ENCODE results near the gene MMAA.

Gene MMAA

GRCh38 chr4:145680902-145681301 lies 61.7 kb downstream of the MMAA start:
- TF ChIP-seq TAF1 (IDR thresholded peaks at IDR 0.05; ENCODE audit: borderline replicate concordance, insufficient read depth, low read length) = no peak
- TF ChIP-seq REST (IDR thresholded peaks at IDR 0.05; ENCODE audit: insufficient read depth in 1 of 2, low read depth in 2 of 2, low read length in 2 of 2) = no peak
- TF ChIP-seq POLR2AphosphoS5 (IDR thresholded peaks at IDR 0.05; ENCODE audit: low read depth, low read length) = no peak
- TF ChIP-seq SIN3A (IDR thresholded peaks at IDR 0.05; ENCODE audit: borderline replicate concordance, insufficient read depth, low read length) = no peak
- no peak for TF ChIP-seq FOXP2 (optimal IDR thresholded peaks at IDR 0.05; ENCODE audit: borderline replicate concordance, extremely low read depth, extremely low read length, insufficient read depth)

GRCh38 chr4:145681518-145681917 lies 62.3 kb downstream of the MMAA start:
- TF ChIP-seq TAF1 (IDR thresholded peaks at IDR 0.05; ENCODE audit: borderline replicate concordance, insufficient read depth, low read length) = no peak
- no peak for TF ChIP-seq FOXP2 (optimal IDR thresholded peaks at IDR 0.05; ENCODE audit: borderline replicate concordance, extremely low read depth, extremely low read length, insufficient read depth)
- TF ChIP-seq SIN3A (IDR thresholded peaks at IDR 0.05; ENCODE audit: borderline replicate concordance, insufficient read depth, low read length) = no peak
- no peak for TF ChIP-seq REST (IDR thresholded peaks at IDR 0.05; ENCODE audit: insufficient read depth in 1 of 2, low read depth in 2 of 2, low read length in 2 of 2)
- no peak for TF ChIP-seq POLR2AphosphoS5 (IDR thresholded peaks at IDR 0.05; ENCODE audit: low read depth, low read length)

GRCh38 chr4:145681956-145682355 lies 62.8 kb downstream of the MMAA start:
- TF ChIP-seq POLR2AphosphoS5 (IDR thresholded peaks at IDR 0.05; ENCODE audit: low read depth, low read length) = no peak
- no peak for TF ChIP-seq TAF1 (IDR thresholded peaks at IDR 0.05; ENCODE audit: borderline replicate concordance, insufficient read depth, low read length)
- TF ChIP-seq REST (IDR thresholded peaks at IDR 0.05; ENCODE audit: insufficient read depth in 1 of 2, low read depth in 2 of 2, low read length in 2 of 2) = no peak
- no peak for TF ChIP-seq FOXP2 (optimal IDR thresholded peaks at IDR 0.05; ENCODE audit: borderline replicate concordance, extremely low read depth, extremely low read length, insufficient read depth)
- TF ChIP-seq SIN3A (IDR thresholded peaks at IDR 0.05; ENCODE audit: borderline replicate concordance, insufficient read depth, low read length) = no peak

- TF ChIP-seq FOXP2 (optimal IDR thresholded peaks at IDR 0.05; ENCODE audit: borderline replicate concordance, extremely low read depth, extremely low read length, insufficient read depth) = no peak
- no peak for TF ChIP-seq POLR2AphosphoS5 (IDR thresholded peaks at IDR 0.05; ENCODE audit: low read depth, low read length)
- TF ChIP-seq SIN3A (IDR thresholded peaks at IDR 0.05; ENCODE audit: borderline replicate concordance, insufficient read depth, low read length) = no peak
- TF ChIP-seq REST (IDR thresholded peaks at IDR 0.05; ENCODE audit: insufficient read depth in 1 of 2, low read depth in 2 of 2, low read length in 2 of 2) = no peak
- no peak for TF ChIP-seq TAF1 (IDR thresholded peaks at IDR 0.05; ENCODE audit: borderline replicate concordance, insufficient read depth, low read length)
Observed at GRCh38 chr4:145686991-145687390, 67.8 kb downstream of the MMAA start.

- TF ChIP-seq REST (IDR thresholded peaks at IDR 0.05; ENCODE audit: insufficient read depth in 1 of 2, low read depth in 2 of 2, low read length in 2 of 2) (no peak), TAF1 (IDR thresholded peaks at IDR 0.05; ENCODE audit: borderline replicate concordance, insufficient read depth, low read length) (no peak), FOXP2 (optimal IDR thresholded peaks at IDR 0.05; ENCODE audit: borderline replicate concordance, extremely low read depth, extremely low read length, insufficient read depth) (no peak), SIN3A (IDR thresholded peaks at IDR 0.05; ENCODE audit: borderline replicate concordance, insufficient read depth, low read length) (no peak), POLR2AphosphoS5 (IDR thresholded peaks at IDR 0.05; ENCODE audit: low read depth, low read length) (no peak)
Observed at GRCh38 chr4:145690610-145691009, 71.4 kb downstream of the MMAA start.
